ENCODE results near the gene TNP1.

TNP1 gene

GRCh38 chr2:216888887-216889622 lies 29.2 kb upstream of the TNP1 start:
- no peak for TF ChIP-seq Cebpa-rat (IDR thresholded peaks at IDR 0.05)
- Histone ChIP-seq H3K9ac (no peak overlapping the region), H3K4me2 (no peak overlapping the region), H3K27me3 (no peaks in the 10 kb centered on the region), H3K4me3 (no peak overlapping the region), H3K36me3 (no peaks in the 10 kb centered on the region), H3K9me3 (peaks cover 9% of the 10 kb centered on the region), H3K4me1 (no peaks in the 10 kb centered on the region), H3K27ac (no peak overlapping the region), H4K20me1 (no peaks in the 10 kb centered on the region)

GRCh38 chr2:216888081-216888480 lies 28.2 kb upstream of the TNP1 start:
- Histone ChIP-seq H3K9me3 (peaks cover 9% of the 10 kb centered on the region), H4K20me1 (no peaks in the 10 kb centered on the region), H3K27me3 (no peaks in the 10 kb centered on the region), H3K27ac (no peak overlapping the region), H3K4me3 (no peak overlapping the region), H3K4me2 (no peak overlapping the region), H3K9ac (no peak overlapping the region), H3K4me1 (no peaks in the 10 kb centered on the region), H3K36me3 (no peaks in the 10 kb centered on the region)
- TF ChIP-seq Cebpa-rat (IDR thresholded peaks at IDR 0.05), result no peak

- Histone ChIP-seq H3K4me1 (no peaks in the 10 kb centered on the region), H3K4me3 (no peak overlapping the region), H3K9me3 (peaks cover 9% of the 10 kb centered on the region), H3K27ac (no peak overlapping the region), H3K9ac (no peak overlapping the region), H3K36me3 (no peaks in the 10 kb centered on the region), H3K27me3 (no peaks in the 10 kb centered on the region), H3K4me2 (no peak overlapping the region), H4K20me1 (no peaks in the 10 kb centered on the region)
- no peak for TF ChIP-seq Cebpa-rat (IDR thresholded peaks at IDR 0.05)
These were observed 27.3 kb upstream of the TNP1 start for GRCh38 chr2:216887138-216887537.

- H3K4me1 ChIP-seq, result no peaks in the 10 kb centered on the region
- H3K9me3 ChIP-seq, result peaks cover 9% of the 10 kb centered on the region
- no peak overlapping the region for H3K4me2 ChIP-seq
- H3K9ac ChIP-seq, result no peak overlapping the region
- H3K4me3 ChIP-seq, result no peak overlapping the region
- H4K20me1 ChIP-seq, result no peaks in the 10 kb centered on the region
- no peak overlapping the region for H3K27ac ChIP-seq
- no peaks in the 10 kb centered on the region for H3K27me3 ChIP-seq
- no peak for TF ChIP-seq Cebpa-rat (IDR thresholded peaks at IDR 0.05)
- H3K36me3 ChIP-seq, result no peaks in the 10 kb centered on the region
These were observed 25.3 kb upstream of the TNP1 start for GRCh38 chr2:216885117-216885553.

- Histone ChIP-seq H3K27me3 (no peaks in the 10 kb centered on the region), H3K9ac (no peak overlapping the region), H3K36me3 (no peaks in the 10 kb centered on the region), H3K27ac (no peak overlapping the region), H3K4me1 (no peaks in the 10 kb centered on the region), H4K20me1 (no peaks in the 10 kb centered on the region), H3K4me3 (no peak overlapping the region), H3K9me3 (peaks cover 9% of the 10 kb centered on the region), H3K4me2 (no peak overlapping the region)
- no peak for TF ChIP-seq Cebpa-rat (IDR thresholded peaks at IDR 0.05)
These were observed 24.5 kb upstream of the TNP1 start for GRCh38 chr2:216884347-216884746.

GRCh38 chr2:216882876-216883275 lies 23.0 kb upstream of the TNP1 start:
- no peak overlapping the region for H3K9ac ChIP-seq
- H3K4me1 ChIP-seq, result no peaks in the 10 kb centered on the region
- no peaks in the 10 kb centered on the region for H4K20me1 ChIP-seq
- no peak for TF ChIP-seq Cebpa-rat (IDR thresholded peaks at IDR 0.05)
- no peak overlapping the region for H3K27ac ChIP-seq
- no peak overlapping the region for H3K4me3 ChIP-seq
- no peak overlapping the region for H3K4me2 ChIP-seq
- no peaks in the 10 kb centered on the region for H3K27me3 ChIP-seq
- H3K9me3 ChIP-seq, result peaks cover 9% of the 10 kb centered on the region
- H3K36me3 ChIP-seq, result no peaks in the 10 kb centered on the region

- Histone ChIP-seq H3K27me3 (no peaks in the 10 kb centered on the region), H4K20me1 (no peaks in the 10 kb centered on the region), H3K4me3 (no peak overlapping the region), H3K36me3 (no peaks in the 10 kb centered on the region), H3K4me1 (no peaks in the 10 kb centered on the region), H3K9me3 (peaks cover 9% of the 10 kb centered on the region), H3K27ac (no peak overlapping the region), H3K9ac (no peak overlapping the region), H3K4me2 (no peak overlapping the region)
- no peak for TF ChIP-seq Cebpa-rat (IDR thresholded peaks at IDR 0.05)
These were observed 21.5 kb upstream of the TNP1 start for GRCh38 chr2:216881411-216881810.

- Histone ChIP-seq H3K27ac (no peak overlapping the region), H4K20me1 (no peaks in the 10 kb centered on the region), H3K4me2 (no peak overlapping the region), H3K4me1 (no peaks in the 10 kb centered on the region), H3K36me3 (no peaks in the 10 kb centered on the region), H3K9me3 (peaks cover 9% of the 10 kb centered on the region), H3K9ac (no peak overlapping the region), H3K4me3 (no peak overlapping the region), H3K27me3 (no peaks in the 10 kb centered on the region)
- TF ChIP-seq Cebpa-rat (IDR thresholded peaks at IDR 0.05), result no peak
These were observed 20.8 kb upstream of the TNP1 start for GRCh38 chr2:216880509-216881184.

GRCh38 chr2:216879727-216880508 lies 20.1 kb upstream of the TNP1 start:
- Histone ChIP-seq H3K9me3 (peaks cover 6% of the 10 kb centered on the region), H3K4me2 (no peak overlapping the region), H3K27ac (no peak overlapping the region), H4K20me1 (no peaks in the 10 kb centered on the region), H3K27me3 (no peaks in the 10 kb centered on the region), H3K4me3 (no peak overlapping the region), H3K36me3 (no peaks in the 10 kb centered on the region), H3K4me1 (no peaks in the 10 kb centered on the region), H3K9ac (no peak overlapping the region)
- no peak for TF ChIP-seq Cebpa-rat (IDR thresholded peaks at IDR 0.05)

GRCh38 chr2:216878072-216878471 lies 18.2 kb upstream of the TNP1 start:
- H3K9ac ChIP-seq, result no peak overlapping the region
- no peak for TF ChIP-seq Cebpa-rat (IDR thresholded peaks at IDR 0.05)
- H3K27me3 ChIP-seq, result no peaks in the 10 kb centered on the region
- H4K20me1 ChIP-seq, result no peaks in the 10 kb centered on the region
- H3K4me1 ChIP-seq, result no peaks in the 10 kb centered on the region
- H3K36me3 ChIP-seq, result no peaks in the 10 kb centered on the region
- H3K9me3 ChIP-seq, result no peaks in the 10 kb centered on the region
- H3K27ac ChIP-seq, result no peak overlapping the region
- no peak overlapping the region for H3K4me3 ChIP-seq
- no peak overlapping the region for H3K4me2 ChIP-seq
